Liver (tissue), 9 donors: Measurements from ENCODE around the gene ZNF436. TPM values are rescaled to one million over a fixed set of nuclear protein-coding genes. Genes with fewer than 3 reads are reported as not detected.

Experiments
- DNase-seq: peaks from one replicate; pipeline ENCODE4 v3.0.0-alpha.2; 2017; ENCODE audit warnings: low spot score
- H3K27ac ChIP-seq, 2 donors: one replicate each; pipeline ENCODE4 v1.7.0; 2013; ENCODE audit warnings: inconsistent platforms in 2 of 2, low read length in 2 of 2, control low read depth in 1 of 2, low read depth in 1 of 2, mild to moderate bottlenecking in 1 of 2
- H3K27me3 ChIP-seq, 4 donors: one replicate each; pipeline versions ENCODE4 v1.6.1 to v1.7.0; 2013; ENCODE audit warnings: low read length in 3 of 4, inconsistent platforms in 1 of 4, mild to moderate bottlenecking in 1 of 4, moderate library complexity in 1 of 4; ENCODE audit not compliant: control insufficient read depth in 4 of 4, insufficient read depth in 4 of 4
- H3K36me3 ChIP-seq, 4 donors: one replicate each; pipeline versions ENCODE4 v1.6.1 to v1.7.0; 2013; ENCODE audit warnings: low read length in 3 of 4, mild to moderate bottlenecking in 3 of 4, low read depth in 1 of 4, moderate library complexity in 1 of 4; ENCODE audit not compliant: control insufficient read depth in 4 of 4, insufficient read depth in 3 of 4
- H3K4me1 ChIP-seq, 4 donors: one replicate each; pipeline versions ENCODE4 v1.6.1 to v1.7.0; 2013; ENCODE audit warnings: low read length in 3 of 4, mild to moderate bottlenecking in 3 of 4, moderate library complexity in 1 of 4; ENCODE audit not compliant: control insufficient read depth in 4 of 4, insufficient read depth in 4 of 4
- H3K4me3 ChIP-seq, 3 donors: one replicate each; pipeline versions ENCODE4 v1.6.1 to v1.7.0; 2013; ENCODE audit warnings: low read length in 3 of 3, control low read depth in 1 of 3, low read depth in 1 of 3, mild to moderate bottlenecking in 1 of 3
- H3K9ac ChIP-seq, 2 donors: one replicate each; pipeline ENCODE4 v1.7.0; 2013; ENCODE audit warnings: low read length in 2 of 2, mild to moderate bottlenecking in 2 of 2, moderate library complexity in 2 of 2, control low read depth in 1 of 2, low read depth in 1 of 2
- H3K9me3 ChIP-seq, 4 donors: one replicate each; pipeline versions ENCODE4 v1.6.1 to v1.7.0; 2013; ENCODE audit warnings: low read length in 3 of 4; ENCODE audit not compliant: control insufficient read depth in 4 of 4
- ATF3 ChIP-seq: IDR thresholded peaks from 2 replicates; pipeline ENCODE4 v1.6.1; 2016; ENCODE audit warnings: antibody characterized with exemption
- EGR1 ChIP-seq, 2 donors: IDR thresholded peaks; 2 replicates each; pipeline ENCODE4 v1.6.1; 2016 to 2018; ENCODE audit warnings: antibody characterized with exemption in 2 of 2, low read depth in 2 of 2
- FOXA1 ChIP-seq: IDR thresholded peaks from 2 replicates; pipeline ENCODE4 v1.6.1; 2016; ENCODE audit warnings: antibody characterized with exemption
- FOXA2 ChIP-seq: IDR thresholded peaks from 2 replicates; pipeline ENCODE4 v1.6.1; 2016; ENCODE audit warnings: antibody characterized with exemption
- GABPA ChIP-seq, 2 donors: IDR thresholded peaks in 1 of 2; conservative IDR thresholded peaks in 1 of 2; 2 replicates each; pipeline ENCODE4 v1.6.1; 2016; ENCODE audit warnings: antibody characterized with exemption in 2 of 2, mild to moderate bottlenecking in 1 of 2, moderate library complexity in 1 of 2
- HNF4A ChIP-seq, 2 donors: conservative IDR thresholded peaks; 2 replicates each; pipeline ENCODE4 v1.6.1; 2016; ENCODE audit warnings: antibody characterized with exemption in 2 of 2, mild to moderate bottlenecking in 2 of 2
- HNF4G ChIP-seq: IDR thresholded peaks from 2 replicates; pipeline ENCODE4 v1.6.1; 2016; ENCODE audit warnings: antibody characterized with exemption
- JUND ChIP-seq, 2 donors: IDR thresholded peaks; 2 replicates each; pipeline ENCODE4 v1.6.1; 2016; ENCODE audit warnings: antibody characterized with exemption in 2 of 2
- MAX ChIP-seq: IDR thresholded peaks from 2 replicates; pipeline ENCODE4 v1.6.1; 2016; ENCODE audit warnings: antibody characterized with exemption
- NR2F2 ChIP-seq: IDR thresholded peaks from 2 replicates; pipeline ENCODE4 v1.6.1; 2016; ENCODE audit warnings: antibody characterized with exemption
- RAD21 ChIP-seq, 2 donors: IDR thresholded peaks; 2 replicates each; pipeline ENCODE4 v1.6.1; 2016; ENCODE audit warnings: antibody characterized with exemption in 2 of 2, mild to moderate bottlenecking in 2 of 2
- REST ChIP-seq: IDR thresholded peaks from 2 replicates; pipeline ENCODE4 v1.6.1; 2016; ENCODE audit warnings: antibody characterized with exemption, mild to moderate bottlenecking
- RXRA ChIP-seq, 2 donors: IDR thresholded peaks; 2 replicates each; pipeline ENCODE4 v1.6.1; 2017 to 2018; ENCODE audit warnings: antibody characterized with exemption in 2 of 2, mild to moderate bottlenecking in 1 of 2
- SP1 ChIP-seq: IDR thresholded peaks from 2 replicates; pipeline ENCODE4 v1.6.1; 2018; ENCODE audit warnings: antibody characterized with exemption, mild to moderate bottlenecking
- TAF1 ChIP-seq: conservative IDR thresholded peaks from 2 replicates; pipeline ENCODE4 v1.6.1; 2016; ENCODE audit warnings: antibody characterized with exemption, mild to moderate bottlenecking
- YY1 ChIP-seq: IDR thresholded peaks from 2 replicates; pipeline ENCODE4 v1.6.1; 2016; ENCODE audit warnings: antibody characterized with exemption, mild to moderate bottlenecking
- WGBS: extraction: QIAGEN DNeasy Blood & Tissue Kit; methylation state at CpG from one replicate; pipeline ENCODE4 v1.1.7; 2013; 5-methylcytosine and 5-hydroxymethylcytosine counted together
- polyA plus RNA-seq, 2 donors: library from polyadenylated mRNA; stranded (reverse) in 1 of 2; unstranded in 1 of 2; fragments of 200-250 nt in 1 of 2; fragments of >200 nt in 1 of 2; fragmentation: Nextera tagmentation in 1 of 2; extraction: Ambion mirVana in 1 of 2; gene quantifications; one replicate each; pipeline versions ENCODE4 v1.2.1 to v1.2.3, GENCODE V29; 2013 to 2015
- total RNA-seq, 2 donors: library from RNA; depleted of rRNA; stranded (reverse); fragments of >200 nt; gene quantifications; one replicate each; pipeline ENCODE4 v1.2.3, GENCODE V29; 2014
- TF ChIP-seq, protein P1 (sequence below): IDR thresholded peaks from 2 replicates; pipeline ENCODE4 v1.6.1; 2016; ENCODE audit warnings: antibody characterized with exemption
- TF ChIP-seq, protein P2 (sequence below): fragments of 150-350 bp; IDR thresholded peaks from 2 replicates; pipeline ENCODE4 v1.5.1; 2017; ENCODE audit warnings: improper control_type of control experiment, low read depth, low read length; ENCODE audit not compliant: missing input control
- donor health status: healthy.
- donor health status: healthy.
- donor health status: healthy.
- donor health status: healthy.
- donor health status: healthy.

ZNF436 gene
- total and polyA plus RNA-seq, 4 donors: 1.3 to 8.0 (median 3.7) TPM

DNA sequence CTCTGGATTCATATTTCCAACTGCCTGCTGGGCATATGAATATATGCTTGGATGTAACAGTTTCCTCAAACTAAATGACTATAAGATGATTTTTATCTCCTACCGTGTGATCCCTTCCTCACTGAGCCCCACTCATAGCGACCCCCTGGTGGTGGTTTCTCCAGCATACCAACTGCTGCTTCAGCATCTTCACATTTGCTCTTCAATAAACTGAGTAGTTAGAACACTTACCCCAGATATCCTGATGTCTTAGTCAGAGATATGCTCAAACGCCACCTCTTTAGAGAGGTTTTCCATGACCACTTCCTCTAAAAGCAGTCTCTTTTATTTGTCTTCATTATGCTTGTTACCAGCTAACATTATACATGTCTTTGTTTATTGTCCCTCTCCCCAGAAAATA, 15.4 kb downstream of the ZNF436 start:
- H3K27me3 ChIP-seq: no peaks in the 10 kb centered on the region
- no peaks in the 10 kb centered on the region for H3K4me1 ChIP-seq
- 59% methylated on average over 3 of the region's 3 CpGs for WGBS
- no peak for DNase-seq
- H3K36me3 ChIP-seq: peaks cover 0 to 3% (median 0%) of the 10 kb centered on the region in 4 donors
- no peak overlapping the region for H3K27ac ChIP-seq
- no peak overlapping the region for H3K9ac ChIP-seq
- no peak for TF ChIP-seq HNF4A (conservative IDR thresholded peaks at IDR 0.05)
- no peak for TF ChIP-seq RAD21 (IDR thresholded peaks at IDR 0.05)
- no peak for TF ChIP-seq GABPA (IDR thresholded peaks at IDR 0.05 in 1 of 2, conservative IDR thresholded peaks at IDR 0.05 in 1 of 2)
- TF ChIP-seq HNF4G: no peak
- no peak for TF ChIP-seq REST
- no peak for TF ChIP-seq NR2F2
- TF ChIP-seq EGR1 (IDR thresholded peaks at IDR 0.05; ENCODE audit: low read depth in 2 of 2): no peak
- TF ChIP-seq, protein P1, sequence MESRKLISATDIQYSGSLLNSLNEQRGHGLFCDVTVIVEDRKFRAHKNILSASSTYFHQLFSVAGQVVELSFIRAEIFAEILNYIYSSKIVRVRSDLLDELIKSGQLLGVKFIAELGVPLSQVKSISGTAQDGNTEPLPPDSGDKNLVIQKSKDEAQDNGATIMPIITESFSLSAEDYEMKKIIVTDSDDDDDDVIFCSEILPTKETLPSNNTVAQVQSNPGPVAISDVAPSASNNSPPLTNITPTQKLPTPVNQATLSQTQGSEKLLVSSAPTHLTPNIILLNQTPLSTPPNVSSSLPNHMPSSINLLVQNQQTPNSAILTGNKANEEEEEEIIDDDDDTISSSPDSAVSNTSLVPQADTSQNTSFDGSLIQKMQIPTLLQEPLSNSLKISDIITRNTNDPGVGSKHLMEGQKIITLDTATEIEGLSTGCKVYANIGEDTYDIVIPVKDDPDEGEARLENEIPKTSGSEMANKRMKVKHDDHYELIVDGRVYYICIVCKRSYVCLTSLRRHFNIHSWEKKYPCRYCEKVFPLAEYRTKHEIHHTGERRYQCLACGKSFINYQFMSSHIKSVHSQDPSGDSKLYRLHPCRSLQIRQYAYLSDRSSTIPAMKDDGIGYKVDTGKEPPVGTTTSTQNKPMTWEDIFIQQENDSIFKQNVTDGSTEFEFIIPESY: no peak
- no peak for TF ChIP-seq FOXA1
- no peak for TF ChIP-seq JUND (IDR thresholded peaks at IDR 0.05)
- TF ChIP-seq MAX: no peak
- TF ChIP-seq TAF1: no peak
- TF ChIP-seq, protein P2, sequence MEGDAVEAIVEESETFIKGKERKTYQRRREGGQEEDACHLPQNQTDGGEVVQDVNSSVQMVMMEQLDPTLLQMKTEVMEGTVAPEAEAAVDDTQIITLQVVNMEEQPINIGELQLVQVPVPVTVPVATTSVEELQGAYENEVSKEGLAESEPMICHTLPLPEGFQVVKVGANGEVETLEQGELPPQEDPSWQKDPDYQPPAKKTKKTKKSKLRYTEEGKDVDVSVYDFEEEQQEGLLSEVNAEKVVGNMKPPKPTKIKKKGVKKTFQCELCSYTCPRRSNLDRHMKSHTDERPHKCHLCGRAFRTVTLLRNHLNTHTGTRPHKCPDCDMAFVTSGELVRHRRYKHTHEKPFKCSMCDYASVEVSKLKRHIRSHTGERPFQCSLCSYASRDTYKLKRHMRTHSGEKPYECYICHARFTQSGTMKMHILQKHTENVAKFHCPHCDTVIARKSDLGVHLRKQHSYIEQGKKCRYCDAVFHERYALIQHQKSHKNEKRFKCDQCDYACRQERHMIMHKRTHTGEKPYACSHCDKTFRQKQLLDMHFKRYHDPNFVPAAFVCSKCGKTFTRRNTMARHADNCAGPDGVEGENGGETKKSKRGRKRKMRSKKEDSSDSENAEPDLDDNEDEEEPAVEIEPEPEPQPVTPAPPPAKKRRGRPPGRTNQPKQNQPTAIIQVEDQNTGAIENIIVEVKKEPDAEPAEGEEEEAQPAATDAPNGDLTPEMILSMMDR: no peak
- TF ChIP-seq SP1: no peak
- no peak for TF ChIP-seq FOXA2
- H3K9me3 ChIP-seq: peaks cover 0 to 7% (median 0%) of the 10 kb centered on the region in 4 donors
- H3K4me3 ChIP-seq: no peak overlapping the region

GRCh38 chr1:23352096-23352695, 17.4 kb downstream of the ZNF436 start:
- no peak for DNase-seq
- 95% methylated on average over 1 of the region's 1 CpG for WGBS
- Histone ChIP-seq H3K27me3 (no peaks in the 10 kb centered on the region), H3K4me3 (no peak overlapping the region), H3K9ac (no peak overlapping the region), H3K27ac (no peak overlapping the region), H3K4me1 (no peaks in the 10 kb centered on the region), H3K9me3 (peaks cover 0 to 2% (median 0%) of the 10 kb centered on the region in 4 donors), H3K36me3 (no peaks in the 10 kb centered on the region)
- no peak for TF ChIP-seq YY1
- TF ChIP-seq JUND (IDR thresholded peaks at IDR 0.05): no peak
- no peak for TF ChIP-seq RXRA (IDR thresholded peaks at IDR 0.05)
- no peak for TF ChIP-seq MAX
- TF ChIP-seq RAD21 (IDR thresholded peaks at IDR 0.05): no peak
- no peak for TF ChIP-seq FOXA1
- no peak for TF ChIP-seq EGR1 (IDR thresholded peaks at IDR 0.05; ENCODE audit: low read depth in 2 of 2)
- no peak for TF ChIP-seq TAF1
- no peak for TF ChIP-seq SP1
- no peak for TF ChIP-seq FOXA2
- TF ChIP-seq, protein P2: no peak
- TF ChIP-seq ATF3: no peak
- TF ChIP-seq, protein P1: no peak
- no peak for TF ChIP-seq HNF4A (conservative IDR thresholded peaks at IDR 0.05)
- TF ChIP-seq NR2F2: no peak
- TF ChIP-seq HNF4G: no peak
- no peak for TF ChIP-seq GABPA (IDR thresholded peaks at IDR 0.05 in 1 of 2, conservative IDR thresholded peaks at IDR 0.05 in 1 of 2)
